Dedifferentiated amniotic fluid mesenchymal stem cell (primary cell): ENCODE measurements around the gene IL31.
"Not testable (repeated sequence)": the region's sequence is repeated elsewhere in the genome, so short reads cannot be mapped to it uniquely, and the experiment has no call there.

Experiments
- DNase-seq: peaks from one replicate; pipeline ENCODE4 v3.0.0-alpha.2; 2016; ENCODE audit errors: extremely low spot score

Gene IL31

DNA sequence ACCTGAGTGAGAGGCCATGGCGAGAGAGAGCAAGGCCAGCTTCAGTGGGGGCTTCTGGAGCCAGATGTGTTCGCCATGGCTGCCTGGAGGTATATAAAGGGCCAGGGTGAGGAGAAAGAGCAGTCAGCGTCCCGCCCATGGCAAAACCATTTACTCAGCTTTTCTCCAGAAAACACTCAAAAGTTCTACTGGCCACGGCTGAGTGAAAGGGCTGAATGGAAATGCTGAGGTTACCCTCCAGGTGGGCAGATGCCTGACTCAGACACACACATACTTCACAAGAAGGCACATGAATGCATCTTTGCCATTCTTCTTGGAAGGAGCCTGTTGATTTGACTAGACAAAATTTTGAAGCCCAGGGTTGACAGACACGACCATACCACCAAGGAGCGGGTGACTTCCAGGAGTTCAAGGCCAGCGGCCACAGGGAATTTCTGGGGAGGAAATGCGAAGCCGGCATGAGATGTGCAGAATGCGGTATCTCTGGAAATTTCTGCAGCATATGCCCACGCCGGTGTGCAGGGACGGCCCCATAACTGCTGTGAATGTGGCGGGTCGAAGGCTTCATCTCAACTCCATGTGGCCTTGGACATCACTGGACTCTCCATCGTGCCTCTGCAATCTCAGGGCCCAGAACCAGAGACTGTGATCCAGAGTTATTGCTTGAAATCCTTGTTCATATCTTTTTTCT is at the start of gene IL31:
Gene IL31, minus strand, starts transcription at position 67 of the 691 bp plus-strand sequence. Its CDS starts 49 bp downstream, at position 18.
- DNase-seq = no peak

DNA sequence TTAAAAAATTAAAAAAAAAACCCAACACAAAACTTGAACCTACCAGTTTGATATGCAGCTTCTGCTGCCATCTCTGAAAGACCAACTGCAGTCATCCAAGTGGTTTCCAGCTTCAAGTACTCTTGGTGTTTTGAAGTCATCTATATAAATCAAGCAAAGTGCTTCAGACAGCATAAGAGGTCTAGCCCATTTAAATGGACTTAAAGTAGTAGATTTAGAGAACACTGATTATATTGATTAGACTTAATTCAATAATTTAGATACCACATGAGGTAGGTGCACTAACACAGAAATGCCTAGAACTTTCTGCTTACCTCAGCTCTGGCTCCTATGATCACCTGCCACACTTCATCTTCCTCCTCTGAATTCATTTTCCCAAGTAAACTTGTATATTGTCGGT is 42.4 kb upstream of the IL31 start:
- no peak for DNase-seq

DNA sequence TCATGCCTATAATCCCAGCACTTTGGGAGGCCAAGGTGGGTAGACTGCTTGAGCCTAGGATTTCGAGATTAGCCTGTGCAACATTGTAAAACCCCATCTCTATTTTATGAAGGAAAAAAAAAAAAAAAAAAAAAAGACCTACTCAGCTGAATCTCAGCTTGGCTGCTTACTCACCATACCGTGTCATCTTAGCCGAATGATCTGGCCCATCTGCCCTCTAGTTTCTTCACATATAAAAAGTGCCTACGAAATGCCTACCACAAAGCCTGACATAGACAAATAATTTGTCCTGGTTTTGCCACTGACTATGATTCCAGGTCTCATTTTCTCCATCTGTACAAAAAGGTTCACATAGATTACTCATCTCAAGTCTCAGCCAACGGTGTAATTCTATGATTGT is 41.8 kb upstream of the IL31 start:
- no peak for DNase-seq

DNA sequence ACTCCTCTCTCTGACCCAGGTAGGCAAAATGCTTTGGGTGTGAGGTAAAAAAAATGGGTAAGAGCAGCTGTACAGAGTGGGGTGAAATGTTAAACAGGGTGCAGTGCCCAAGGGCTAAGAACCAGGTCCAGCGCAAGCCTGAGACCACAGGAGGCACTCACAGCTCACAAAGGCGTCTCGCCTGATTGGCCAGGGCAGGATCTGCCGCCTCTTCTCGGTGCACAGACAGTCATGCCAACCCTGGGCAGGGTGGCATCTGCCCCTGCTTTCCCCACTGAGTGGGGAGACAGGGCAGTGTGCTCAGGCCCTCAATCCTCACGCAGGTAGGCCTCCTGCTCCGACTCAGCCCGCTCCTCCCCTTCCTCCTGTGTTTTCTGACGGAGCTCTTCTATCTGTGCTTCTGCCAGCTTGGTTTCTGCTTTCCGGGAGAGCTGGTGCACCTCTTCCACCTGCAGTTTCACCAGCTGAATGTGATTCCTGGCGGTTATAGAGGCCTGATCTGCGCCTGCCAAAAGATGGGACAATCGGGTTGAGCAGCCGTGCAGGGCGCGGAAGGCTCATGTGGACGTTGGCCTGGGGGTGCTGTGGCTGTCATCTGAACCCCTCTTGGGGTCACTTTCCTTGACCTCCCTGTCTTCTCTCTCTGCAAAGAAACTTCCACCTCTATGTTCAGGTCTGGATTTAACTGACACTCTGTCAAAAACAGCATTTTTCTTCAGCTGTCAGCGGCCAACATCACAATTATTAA is 34.2 kb upstream of the IL31 start:
- no peak for DNase-seq

DNA sequence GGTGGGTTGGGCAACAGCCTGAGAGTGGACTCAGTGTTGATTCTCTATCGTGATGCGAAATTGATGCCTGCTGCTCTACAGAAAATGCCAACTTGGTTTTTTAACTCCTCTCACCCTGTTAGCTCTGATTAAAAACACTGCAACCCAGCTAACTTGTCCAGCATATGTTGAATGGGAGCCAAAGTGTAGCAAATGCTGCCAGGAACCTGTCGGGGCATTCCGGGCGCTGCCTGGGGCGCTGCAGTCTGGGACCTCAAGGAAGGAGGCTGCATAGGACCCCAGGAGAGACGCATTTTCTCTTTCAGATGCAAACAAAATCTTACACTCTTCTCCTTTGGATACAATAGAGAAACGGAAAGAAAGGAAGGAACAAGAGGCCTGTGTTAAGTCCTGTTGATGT is 33.4 kb upstream of the IL31 start:
- no peak for DNase-seq

DNA sequence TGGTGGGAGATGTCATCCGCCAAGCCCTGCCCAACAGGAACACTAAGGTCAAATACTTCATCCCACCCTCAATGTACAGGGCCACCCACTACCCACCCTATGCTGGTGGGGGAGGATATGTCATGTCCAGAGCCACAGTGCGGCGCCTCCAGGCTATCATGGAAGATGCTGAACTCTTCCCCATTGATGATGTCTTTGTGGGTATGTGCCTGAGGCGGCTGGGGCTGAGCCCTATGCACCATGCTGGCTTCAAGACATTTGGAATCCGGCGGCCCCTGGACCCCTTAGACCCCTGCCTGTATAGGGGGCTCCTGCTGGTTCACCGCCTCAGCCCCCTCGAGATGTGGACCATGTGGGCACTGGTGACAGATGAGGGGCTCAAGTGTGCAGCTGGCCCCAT is 33.0 kb upstream of the IL31 start:
- DNase-seq = no peak

DNA sequence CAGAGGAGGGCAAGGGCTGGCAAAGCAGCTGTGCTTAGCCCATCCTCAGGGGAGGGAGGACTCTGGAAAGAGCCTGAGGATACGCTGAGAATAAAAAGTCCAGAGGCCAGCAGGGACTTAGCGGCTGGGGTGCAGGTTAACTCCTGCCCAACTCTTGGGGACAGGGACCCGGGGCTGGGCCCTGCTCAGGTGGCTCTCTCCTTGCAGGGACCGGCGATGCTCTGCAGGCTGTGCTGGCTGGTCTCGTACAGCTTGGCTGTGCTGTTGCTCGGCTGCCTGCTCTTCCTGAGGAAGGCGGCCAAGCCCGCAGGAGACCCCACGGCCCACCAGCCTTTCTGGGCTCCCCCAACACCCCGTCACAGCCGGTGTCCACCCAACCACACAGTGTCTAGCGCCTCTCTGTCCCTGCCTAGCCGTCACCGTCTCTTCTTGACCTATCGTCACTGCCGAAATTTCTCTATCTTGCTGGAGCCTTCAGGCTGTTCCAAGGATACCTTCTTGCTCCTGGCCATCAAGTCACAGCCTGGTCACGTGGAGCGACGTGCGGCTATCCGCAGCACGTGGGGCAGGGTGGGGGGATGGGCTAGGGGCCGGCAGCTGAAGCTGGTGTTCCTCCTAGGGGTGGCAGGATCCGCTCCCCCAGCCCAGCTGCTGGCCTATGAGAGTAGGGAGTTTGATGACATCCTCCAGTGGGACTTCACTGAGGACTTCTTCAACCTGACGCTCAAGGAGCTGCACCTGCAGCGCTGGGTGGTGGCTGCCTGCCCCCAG is 32.3 kb upstream of the IL31 start:
- no peak for DNase-seq

DNA sequence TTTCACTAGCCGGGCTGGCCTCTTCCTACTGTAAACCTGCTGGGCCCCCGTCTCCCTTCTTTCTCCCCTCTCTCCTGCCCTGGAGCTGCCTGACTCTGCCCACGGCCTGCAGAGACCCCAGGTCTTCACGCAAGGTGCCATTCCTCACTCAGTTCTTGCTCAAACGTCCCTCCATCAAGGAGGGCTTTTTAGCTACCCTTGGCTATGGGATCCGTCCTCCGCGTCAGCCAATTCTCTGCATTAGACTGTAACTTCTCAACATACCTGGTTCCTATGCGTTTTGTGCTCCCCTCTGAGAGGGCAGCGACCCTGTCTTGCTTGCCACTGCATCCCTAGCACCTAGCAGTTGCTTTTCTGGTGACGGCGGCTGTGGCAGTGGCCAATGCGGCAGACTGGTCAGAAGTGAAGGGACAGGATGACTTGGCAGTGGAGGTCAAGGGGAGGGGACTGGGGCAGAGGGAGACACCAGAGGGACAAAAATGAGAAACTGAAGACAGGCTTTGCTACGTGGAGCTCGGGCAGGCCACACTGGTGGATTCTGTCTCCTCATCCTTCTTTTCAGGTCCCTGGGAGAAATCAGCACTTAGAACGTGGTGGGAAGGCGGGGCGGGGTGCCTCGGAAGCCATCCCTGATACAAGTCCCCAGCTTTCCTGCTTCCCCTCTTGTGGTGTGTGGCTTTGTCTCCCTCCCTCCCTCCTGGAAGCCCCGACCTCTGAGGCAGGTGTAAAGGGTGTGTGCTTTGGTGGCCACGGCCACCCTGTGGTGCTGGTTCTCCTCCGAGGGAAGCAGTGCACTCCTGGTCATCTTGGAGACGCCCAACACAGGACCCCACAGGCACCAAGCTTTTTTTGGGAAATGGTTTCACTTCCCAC is 31.3 kb upstream of the IL31 start:
- no peak for DNase-seq

DNA sequence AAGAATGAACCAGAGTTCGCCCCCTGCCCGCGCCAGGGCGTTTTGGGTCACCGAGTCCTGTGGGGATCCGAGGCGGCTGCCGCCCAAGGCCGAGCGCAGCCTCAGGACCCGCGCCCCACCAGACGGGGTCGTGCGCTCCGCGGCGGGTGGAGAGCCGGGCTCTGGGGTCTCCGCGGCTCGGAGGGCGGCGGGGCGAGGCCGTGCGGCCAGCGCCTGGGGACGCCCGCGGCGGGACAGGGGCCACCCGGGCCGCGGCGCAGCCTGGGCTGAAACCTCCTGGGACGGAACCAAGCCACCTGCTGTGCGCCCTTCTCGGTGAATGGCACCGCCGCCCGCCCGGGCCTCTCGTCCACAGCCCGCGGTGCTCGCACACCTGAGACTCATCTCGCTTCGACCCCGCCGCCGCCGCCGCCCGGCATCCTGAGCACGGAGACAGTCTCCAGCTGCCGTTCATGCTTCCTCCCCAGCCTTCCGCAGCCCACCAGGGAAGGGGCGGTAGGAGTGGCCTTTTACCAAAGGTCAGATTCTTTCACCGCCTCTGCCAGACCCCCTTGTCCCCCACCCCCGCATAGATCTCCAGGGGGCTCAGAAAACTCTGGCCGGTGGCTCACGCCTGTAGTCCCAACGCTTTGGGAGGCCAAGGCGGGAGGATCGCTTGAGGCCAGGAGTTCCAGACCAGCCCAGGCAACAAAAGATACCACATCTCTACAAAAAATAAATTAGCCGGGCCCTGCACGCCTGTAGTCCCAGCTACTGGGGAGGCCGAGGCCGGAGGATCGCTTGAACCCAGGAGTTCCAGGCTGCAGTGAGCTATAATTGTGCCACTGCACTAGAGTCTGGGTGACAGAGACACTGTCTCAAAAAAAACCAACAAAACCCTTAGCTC is 30.4 kb upstream of the IL31 start:
- DNase-seq = no peak

DNA sequence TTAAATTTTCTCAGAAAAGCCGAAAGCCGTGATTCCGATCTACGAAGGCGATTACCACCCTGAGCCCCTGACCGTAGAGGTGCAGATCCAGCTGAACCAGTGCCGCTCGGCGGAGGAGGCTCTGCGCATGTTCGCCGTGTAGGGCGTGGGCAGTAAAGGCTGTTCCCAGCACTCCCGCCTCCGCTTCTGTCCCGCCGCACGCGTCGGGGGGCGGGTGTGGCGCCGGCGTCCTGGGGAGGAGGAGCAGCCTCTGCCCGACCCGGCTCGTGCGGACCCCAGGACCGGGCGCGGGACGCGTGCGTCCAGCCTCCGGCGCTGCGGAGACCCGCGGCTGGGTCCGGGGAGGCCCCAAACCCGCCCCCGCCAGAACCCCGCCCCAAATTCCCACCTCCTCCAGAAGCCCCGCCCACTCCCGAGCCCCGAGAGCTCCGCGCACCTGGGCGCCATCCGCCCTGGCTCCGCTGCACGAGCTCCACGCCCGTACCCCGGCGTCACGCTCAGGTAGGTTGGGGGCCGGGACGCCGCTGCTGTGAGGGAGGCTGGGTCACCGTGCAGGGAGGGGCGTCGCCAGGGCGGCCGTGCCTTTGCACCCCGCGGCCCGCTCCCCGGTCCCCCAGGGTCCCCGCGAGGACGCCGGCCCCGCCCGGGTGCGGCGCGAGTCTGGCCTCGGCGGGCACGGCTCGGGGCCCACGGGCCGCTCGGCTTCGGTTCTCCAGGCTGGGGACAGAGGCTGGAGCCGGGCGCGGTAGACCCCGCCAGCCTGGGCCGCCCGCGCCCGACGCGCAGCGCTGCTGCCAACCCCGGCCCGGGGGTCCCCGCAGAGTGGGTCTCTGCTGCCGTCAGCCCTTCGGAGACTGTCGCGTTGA is 29.5 kb upstream of the IL31 start, which contains the start of gene B3GNT4:
Gene B3GNT4, plus strand, starts transcription at position 409 of the 866 bp plus-strand sequence. CDS start 910 bp downstream, outside the sequence.
- no peak for DNase-seq

DNA sequence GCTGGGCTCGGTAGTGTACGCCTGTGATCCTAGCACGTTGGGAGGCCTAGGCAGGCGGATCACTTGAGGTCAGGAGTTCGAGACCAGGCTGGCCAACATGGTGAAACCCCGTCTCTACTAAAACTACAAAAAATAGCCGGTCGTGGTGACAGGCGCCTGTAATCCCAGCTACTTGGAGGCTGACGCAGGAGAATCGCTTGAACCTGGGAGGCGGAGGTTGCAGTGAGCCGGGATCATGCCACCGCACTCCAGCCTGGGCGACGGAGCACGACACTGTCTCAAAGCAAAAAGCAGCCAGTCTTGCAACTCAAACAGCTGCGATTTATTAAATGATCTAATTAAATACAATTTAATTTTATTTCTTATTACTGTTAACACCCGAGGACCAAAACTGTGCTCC is 28.8 kb upstream of the IL31 start:
- not testable (repeated sequence) for DNase-seq

DNA sequence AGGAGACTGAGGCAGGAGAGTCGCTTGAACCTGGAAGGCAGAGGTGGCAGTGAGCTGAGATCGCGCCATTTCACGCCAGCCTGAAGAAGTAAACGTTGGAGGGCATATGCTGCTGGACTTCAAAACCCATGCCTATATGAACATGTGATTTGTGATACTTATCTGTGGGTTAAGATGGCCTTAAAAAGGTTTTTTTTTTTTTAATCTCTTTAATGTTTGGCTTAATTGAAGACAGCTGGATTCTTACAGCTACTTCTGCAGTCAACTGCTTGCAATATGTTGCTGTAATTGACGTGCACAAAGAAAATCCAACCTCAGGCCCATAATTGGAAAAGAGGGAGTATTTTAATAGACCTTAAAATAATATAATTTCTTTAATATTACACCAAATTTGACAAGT is 28.0 kb upstream of the IL31 start:
- no peak for DNase-seq

DNA sequence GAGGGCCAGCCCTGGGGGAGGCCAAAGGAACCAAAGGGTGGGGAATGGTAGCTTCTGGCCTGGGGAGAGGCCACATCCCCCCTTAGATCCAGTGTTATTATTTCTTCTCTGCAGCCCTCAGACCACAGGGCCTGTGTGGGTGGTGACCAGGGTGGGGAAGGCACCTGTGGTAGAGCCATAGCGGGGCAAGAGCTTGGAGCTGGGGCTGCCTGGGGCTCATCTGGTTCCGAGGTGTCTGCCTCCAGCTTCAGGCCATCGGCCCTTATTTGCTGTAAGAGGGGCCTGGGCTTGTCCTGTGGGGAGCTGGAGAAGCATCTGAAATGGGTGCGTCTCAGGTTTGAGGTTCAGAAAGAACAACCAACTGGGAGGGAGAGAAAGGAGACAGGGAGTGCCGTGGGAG is 27.4 kb upstream of the IL31 start:
- DNase-seq = no peak

DNA sequence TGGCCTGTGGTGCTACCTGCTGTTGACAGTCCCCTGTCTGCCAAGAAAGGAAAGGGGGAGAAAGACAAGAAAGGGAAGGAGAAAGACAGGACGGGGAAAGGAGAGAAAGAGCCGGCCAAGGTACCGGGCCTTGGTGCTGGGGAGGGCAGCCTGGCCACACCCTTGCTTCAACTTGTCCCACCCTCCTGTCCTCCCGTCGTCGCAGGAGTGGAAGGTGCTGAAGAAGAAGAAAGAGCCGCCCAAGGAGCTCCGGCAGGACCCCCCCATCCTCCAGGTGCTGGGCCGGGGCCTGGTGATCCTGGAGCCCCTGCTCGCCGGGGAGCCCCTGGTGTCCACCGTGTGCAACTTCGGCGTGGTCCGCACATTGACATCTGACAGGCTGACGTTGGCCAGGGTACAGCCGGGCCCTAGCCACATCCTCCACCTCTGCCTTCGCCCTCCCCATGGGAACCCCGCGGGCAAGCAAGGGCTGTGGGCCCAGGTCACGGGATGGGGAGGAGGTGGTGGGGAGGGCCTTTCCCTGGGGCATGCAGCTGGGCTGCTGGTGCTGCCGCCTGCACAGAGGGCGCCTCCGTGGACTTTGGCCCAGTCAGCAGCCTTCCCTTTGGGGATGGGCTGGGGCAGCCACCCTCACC is 26.6 kb upstream of the IL31 start:
- no peak for DNase-seq

DNA sequence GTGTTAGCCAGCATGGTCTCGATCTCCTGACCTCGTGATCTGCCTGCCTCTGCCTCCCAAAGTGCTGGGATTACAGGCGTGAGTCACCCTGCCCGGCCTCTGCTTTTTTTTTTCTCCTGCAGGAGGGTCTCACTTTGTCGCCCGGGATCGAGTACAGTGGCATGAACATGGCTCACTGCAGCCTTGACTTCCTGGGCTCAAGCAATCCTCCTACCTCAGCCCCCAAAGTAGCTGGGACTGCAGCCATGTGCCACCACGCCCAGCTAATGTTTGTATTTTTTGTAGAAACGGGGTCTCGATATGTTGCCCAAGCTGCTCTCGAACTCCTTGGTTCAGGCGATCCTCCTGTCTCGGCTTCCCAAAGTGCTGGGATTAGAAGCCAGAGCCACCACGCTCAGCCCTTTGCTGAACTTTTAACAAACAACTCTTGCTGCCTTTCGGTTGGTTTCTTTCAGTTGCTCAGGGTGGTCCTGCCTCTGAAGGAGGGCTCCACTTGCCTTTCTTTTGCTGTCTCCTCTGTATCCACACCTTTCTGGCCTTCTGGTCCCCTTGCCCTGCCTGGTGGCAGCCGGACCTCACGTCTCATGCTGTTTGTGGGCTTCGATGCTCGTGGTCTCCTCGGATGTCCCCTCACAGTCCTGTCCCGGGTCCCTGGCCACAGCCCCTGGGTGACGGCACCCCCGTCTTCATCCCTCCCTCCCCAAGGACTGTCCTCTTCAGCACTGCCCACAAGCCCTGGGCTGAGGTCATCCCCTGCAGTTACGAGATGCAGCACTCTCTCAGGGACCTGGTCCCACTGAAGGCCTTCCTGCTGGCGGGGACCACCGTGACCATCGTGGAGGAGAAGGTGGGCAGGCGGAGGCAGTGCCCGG is 25.7 kb upstream of the IL31 start:
- DNase-seq = no peak

DNA sequence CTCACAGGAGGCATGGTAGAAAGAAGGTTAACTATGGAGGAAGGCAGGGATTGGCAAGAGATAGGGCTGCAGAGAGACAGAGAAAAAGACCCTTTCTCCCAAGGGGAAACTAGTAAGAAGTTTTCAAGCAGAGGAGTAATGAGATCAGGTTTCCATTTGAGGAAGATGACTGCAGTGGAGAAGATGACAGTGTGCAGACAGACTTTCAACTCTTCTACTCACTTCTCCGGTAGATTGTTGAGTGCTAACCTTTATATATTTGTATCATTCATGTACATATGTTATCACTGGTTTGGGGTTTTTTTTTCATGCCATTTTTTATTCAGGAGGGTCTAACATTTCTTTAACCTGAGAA is 23.6 kb upstream of the IL31 start:
- no peak for DNase-seq

DNA sequence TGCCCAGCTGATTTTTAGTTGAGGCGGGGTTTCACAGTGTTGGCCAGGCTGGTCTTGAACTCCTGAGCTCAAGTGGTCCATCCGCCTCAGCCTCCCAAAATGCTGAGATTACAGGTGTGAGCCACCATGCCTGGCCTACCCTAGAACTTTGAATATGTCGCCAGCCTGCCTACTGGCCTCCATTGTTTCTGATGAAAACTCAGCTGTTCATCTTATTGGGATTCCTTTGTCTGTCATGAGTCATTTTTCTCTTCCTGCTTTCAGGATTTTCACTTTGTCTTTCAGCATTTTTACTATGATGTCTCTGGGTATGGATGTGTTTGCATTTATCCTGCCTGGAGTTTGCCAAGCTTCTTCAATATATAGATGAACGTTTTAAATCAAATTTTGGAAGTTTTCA is 21.4 kb upstream of the IL31 start:
- no peak for DNase-seq

DNA sequence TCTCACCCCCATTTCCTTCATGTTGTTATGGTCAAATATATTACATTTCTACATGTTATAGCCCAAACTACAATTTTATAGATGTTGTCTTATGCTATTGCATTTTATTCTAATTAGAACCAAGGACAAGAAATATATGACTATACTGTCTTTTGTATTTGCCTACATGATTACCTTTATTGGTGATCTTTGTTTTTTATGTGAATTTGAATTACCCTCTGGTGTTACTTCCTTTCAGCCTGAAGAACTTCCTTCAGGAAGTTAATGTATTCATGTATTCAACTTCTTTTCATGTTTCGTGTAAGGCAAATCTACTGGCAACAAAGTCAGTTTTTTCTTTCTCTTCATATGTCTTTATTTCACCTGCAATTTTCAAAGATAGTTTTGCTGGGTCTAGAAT is 20.8 kb upstream of the IL31 start:
- no peak for DNase-seq
